ENCODE data around the gene EXOC2.

Gene EXOC2

GRCh38 chr6:628766-629165 lies 64.2 kb downstream of the EXOC2 start:
- no CpG with 5 or more reads among the region's 3 CpGs for WGBS (ENCODE audit: extremely low coverage, insufficient coverage, insufficient read length)
- H3K36me3 ChIP-seq (ENCODE audit: control insufficient read depth in 1 of 2, insufficient read depth in 2 of 2, low read length in 2 of 2): no peaks in the 10 kb centered on the region

GRCh38 chr6:626236-626635 lies 66.7 kb downstream of the EXOC2 start:
- no peak overlapping the region for H3K18ac ChIP-seq (ENCODE audit: low read length)
- no CpG with 5 or more reads among the region's 9 CpGs for WGBS (ENCODE audit: extremely low coverage, insufficient coverage, insufficient read length)

More at GRCh38 chr6:628766-629165, 64.2 kb downstream of the EXOC2 start:
- Histone ChIP-seq H3K18ac (ENCODE audit: low read length) (no peak overlapping the region), H3K4me3 (ENCODE audit: low read depth, low read length) (no peak overlapping the region), H2BK5ac (ENCODE audit: low read depth, low read length, poor library complexity) (no peak overlapping the region), H4K12ac (ENCODE audit: low read depth, low read length) (no peak overlapping the region), H2AK5ac (ENCODE audit: low read length) (no peak overlapping the region), H4K91ac (ENCODE audit: low read depth, low read length) (no peak overlapping the region), H2AFZ (ENCODE audit: insufficient read depth, low read length, poor library complexity) (no peak overlapping the region), H3K79me2 (ENCODE audit: control insufficient read depth, insufficient read depth, low read length, poor library complexity) (no peaks in the 10 kb centered on the region), H3K9ac (ENCODE audit: low read length) (no peak overlapping the region), H3K9me3 (ENCODE audit: insufficient read depth, low read depth, low read length) (no peaks in the 10 kb centered on the region), H3K23ac (ENCODE audit: low read length) (no peak overlapping the region), H3K14ac (ENCODE audit: low read length) (no peak overlapping the region), H2BK120ac (ENCODE audit: insufficient read depth, low read length, poor library complexity) (no peak overlapping the region), H3K27me3 (ENCODE audit: insufficient read depth, low read length) (no peaks in the 10 kb centered on the region), H3K27ac (ENCODE audit: low read depth, low read length) (no peak overlapping the region), H3K79me1 (ENCODE audit: low read length) (no peaks in the 10 kb centered on the region), H3K4ac (ENCODE audit: low read depth, low read length) (no peak overlapping the region), H3K4me1 (ENCODE audit: control insufficient read depth in 1 of 2, insufficient read depth in 2 of 2, low read length in 2 of 2) (no peaks in the 10 kb centered on the region), H4K8ac (ENCODE audit: low read depth, low read length) (no peak overlapping the region), H2BK12ac (ENCODE audit: low read length) (no peak overlapping the region), H3K4me2 (ENCODE audit: low read length) (no peak overlapping the region)
- DNase-seq: no peak

GRCh38 chr6:624979-625378 lies 68.0 kb downstream of the EXOC2 start:
- no peak overlapping the region for H2BK12ac ChIP-seq (ENCODE audit: low read length)
- H3K9ac ChIP-seq (ENCODE audit: low read length): no peak overlapping the region
- H3K4me1 ChIP-seq (ENCODE audit: control insufficient read depth in 1 of 2, insufficient read depth in 2 of 2, low read length in 2 of 2): no peaks in the 10 kb centered on the region
- H2BK5ac ChIP-seq (ENCODE audit: low read depth, low read length, poor library complexity): no peak overlapping the region
- no peak overlapping the region for H3K4me2 ChIP-seq (ENCODE audit: low read length)
- no peak overlapping the region for H3K4ac ChIP-seq (ENCODE audit: low read depth, low read length)
- no peak for DNase-seq
- no peak overlapping the region for H3K18ac ChIP-seq (ENCODE audit: low read length)
- no peaks in the 10 kb centered on the region for H3K9me3 ChIP-seq (ENCODE audit: insufficient read depth, low read depth, low read length)
- no peak overlapping the region for H2BK120ac ChIP-seq (ENCODE audit: insufficient read depth, low read length, poor library complexity)
- no peak overlapping the region for H3K27ac ChIP-seq (ENCODE audit: low read depth, low read length)
- no peak overlapping the region for H2AFZ ChIP-seq (ENCODE audit: insufficient read depth, low read length, poor library complexity)
- WGBS (ENCODE audit: extremely low coverage, insufficient coverage, insufficient read length): no CpG with 5 or more reads among the region's 11 CpGs
- no peak overlapping the region for H3K23ac ChIP-seq (ENCODE audit: low read length)
- no peak overlapping the region for H4K8ac ChIP-seq (ENCODE audit: low read depth, low read length)
- H3K79me2 ChIP-seq (ENCODE audit: control insufficient read depth, insufficient read depth, low read length, poor library complexity): no peaks in the 10 kb centered on the region
- no peak overlapping the region for H3K14ac ChIP-seq (ENCODE audit: low read length)
- H2AK5ac ChIP-seq (ENCODE audit: low read length): no peak overlapping the region
- no peaks in the 10 kb centered on the region for H3K27me3 ChIP-seq (ENCODE audit: insufficient read depth, low read length)
- no peak overlapping the region for H4K12ac ChIP-seq (ENCODE audit: low read depth, low read length)
- no peak overlapping the region for H3K4me3 ChIP-seq (ENCODE audit: low read depth, low read length)
- no peaks in the 10 kb centered on the region for H3K79me1 ChIP-seq (ENCODE audit: low read length)
- no peak overlapping the region for H4K91ac ChIP-seq (ENCODE audit: low read depth, low read length)
- peaks cover 2 to 3% of the 10 kb centered on the region in 2 experiments for H3K36me3 ChIP-seq (ENCODE audit: control insufficient read depth in 1 of 2, insufficient read depth in 2 of 2, low read length in 2 of 2)

More at GRCh38 chr6:626236-626635, 66.7 kb downstream of the EXOC2 start:
- no peaks in the 10 kb centered on the region for H3K79me2 ChIP-seq (ENCODE audit: control insufficient read depth, insufficient read depth, low read length, poor library complexity)
- H4K12ac ChIP-seq (ENCODE audit: low read depth, low read length): no peak overlapping the region
- no peak overlapping the region for H2BK5ac ChIP-seq (ENCODE audit: low read depth, low read length, poor library complexity)
- no peak overlapping the region for H2AFZ ChIP-seq (ENCODE audit: insufficient read depth, low read length, poor library complexity)
- H3K23ac ChIP-seq (ENCODE audit: low read length): no peak overlapping the region
- H3K79me1 ChIP-seq (ENCODE audit: low read length): no peaks in the 10 kb centered on the region
- no peaks in the 10 kb centered on the region for H3K4me1 ChIP-seq (ENCODE audit: control insufficient read depth in 1 of 2, insufficient read depth in 2 of 2, low read length in 2 of 2)
- no peaks in the 10 kb centered on the region for H3K27me3 ChIP-seq (ENCODE audit: insufficient read depth, low read length)
- H3K14ac ChIP-seq (ENCODE audit: low read length): no peak overlapping the region
- no peak overlapping the region for H3K9ac ChIP-seq (ENCODE audit: low read length)
- H4K8ac ChIP-seq (ENCODE audit: low read depth, low read length): no peak overlapping the region
- H3K4ac ChIP-seq (ENCODE audit: low read depth, low read length): no peak overlapping the region
- H3K4me2 ChIP-seq (ENCODE audit: low read length): no peak overlapping the region
- H2BK120ac ChIP-seq (ENCODE audit: insufficient read depth, low read length, poor library complexity): no peak overlapping the region
- H2BK12ac ChIP-seq (ENCODE audit: low read length): no peak overlapping the region
- no peak overlapping the region for H3K27ac ChIP-seq (ENCODE audit: low read depth, low read length)
- H3K9me3 ChIP-seq (ENCODE audit: insufficient read depth, low read depth, low read length): no peaks in the 10 kb centered on the region
- H2AK5ac ChIP-seq (ENCODE audit: low read length): no peak overlapping the region
- DNase-seq: no peak
- no peak overlapping the region for H4K91ac ChIP-seq (ENCODE audit: low read depth, low read length)
- H3K36me3 ChIP-seq (ENCODE audit: control insufficient read depth in 1 of 2, insufficient read depth in 2 of 2, low read length in 2 of 2): peaks cover 0 to 2% of the 10 kb centered on the region in 2 experiments
- H3K4me3 ChIP-seq (ENCODE audit: low read depth, low read length): no peak overlapping the region

- no peak overlapping the region for H3K18ac ChIP-seq (ENCODE audit: low read length)
- no CpG with 5 or more reads among the region's 7 CpGs for WGBS (ENCODE audit: extremely low coverage, insufficient coverage, insufficient read length)
- no peak overlapping the region for H2BK12ac ChIP-seq (ENCODE audit: low read length)
Observed at GRCh38 chr6:622462-622861, 70.5 kb downstream of the EXOC2 start.

More at GRCh38 chr6:622462-622861, 70.5 kb downstream of the EXOC2 start:
- Histone ChIP-seq H3K4ac (ENCODE audit: low read depth, low read length) (no peak overlapping the region), H2BK120ac (ENCODE audit: insufficient read depth, low read length, poor library complexity) (no peak overlapping the region), H3K4me3 (ENCODE audit: low read depth, low read length) (no peak overlapping the region), H4K8ac (ENCODE audit: low read depth, low read length) (no peak overlapping the region), H2AFZ (ENCODE audit: insufficient read depth, low read length, poor library complexity) (no peak overlapping the region), H3K9ac (ENCODE audit: low read length) (no peak overlapping the region), H3K4me1 (ENCODE audit: control insufficient read depth in 1 of 2, insufficient read depth in 2 of 2, low read length in 2 of 2) (no peaks in the 10 kb centered on the region), H3K79me2 (ENCODE audit: control insufficient read depth, insufficient read depth, low read length, poor library complexity) (no peaks in the 10 kb centered on the region), H4K91ac (ENCODE audit: low read depth, low read length) (no peak overlapping the region), H2BK5ac (ENCODE audit: low read depth, low read length, poor library complexity) (no peak overlapping the region), H3K9me3 (ENCODE audit: insufficient read depth, low read depth, low read length) (no peaks in the 10 kb centered on the region), H3K36me3 (ENCODE audit: control insufficient read depth in 1 of 2, insufficient read depth in 2 of 2, low read length in 2 of 2) (peaks cover 2 to 5% of the 10 kb centered on the region in 2 experiments), H3K79me1 (ENCODE audit: low read length) (no peaks in the 10 kb centered on the region), H3K4me2 (ENCODE audit: low read length) (no peak overlapping the region), H3K23ac (ENCODE audit: low read length) (no peak overlapping the region), H2AK5ac (ENCODE audit: low read length) (no peak overlapping the region), H3K27me3 (ENCODE audit: insufficient read depth, low read length) (no peaks in the 10 kb centered on the region), H3K27ac (ENCODE audit: low read depth, low read length) (no peak overlapping the region), H4K12ac (ENCODE audit: low read depth, low read length) (no peak overlapping the region), H3K14ac (ENCODE audit: low read length) (no peak overlapping the region)
- DNase-seq: peak in 1 of 2 donors; percentile 18
